Myocyte (in vitro differentiated cells): ENCODE data around the gene LAMB4. TPM values are rescaled to one million over a fixed set of nuclear protein-coding genes. Genes with fewer than 3 reads are reported as not detected.

Experiments
- DNase-seq: peaks from one replicate; pipeline ENCODE4 v3.0.0-alpha.2; 2012; ENCODE audit warnings: low read depth
- total RNA-seq: library from RNA; depleted of rRNA; stranded (reverse); fragments of >200 nt; gene quantifications from 2 replicates; pipeline ENCODE4 v1.2.3, GENCODE V29; 2014

LAMB4 gene
- total RNA-seq, 1 donor from 2014 or later, result not detected

DNA sequence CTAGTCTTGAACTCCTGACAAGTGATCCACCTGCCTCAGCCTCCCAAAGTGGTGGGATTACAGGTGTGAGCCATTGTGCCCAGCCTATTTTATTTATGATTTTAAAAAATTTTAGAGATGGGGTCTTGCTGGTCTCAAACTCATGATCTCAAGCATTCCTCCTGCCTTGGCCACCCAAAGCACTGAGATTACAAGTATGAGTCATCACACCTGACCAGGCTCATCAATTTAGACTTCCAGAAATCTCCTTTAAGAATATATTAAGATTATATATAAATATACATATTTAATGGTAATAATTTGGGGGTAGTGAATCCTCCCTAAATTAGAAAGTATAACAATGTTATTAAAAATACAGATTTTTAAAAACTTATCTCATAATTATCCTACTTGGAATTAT is 156.3 kb downstream of the LAMB4 start:
- DNase-seq, result no peak

Other genes with a start within 250 kb of the LAMB4 start
- gene DLD, start 239.2 kb downstream of the LAMB4 start, total RNA-seq, result 182 and 231 TPM in 2 replicates
- gene LAMB1, start 127.2 kb downstream of the LAMB4 start, total RNA-seq, result 105 and 123 TPM in 2 replicates